GM21619 (cell line): ENCODE data around the gene CBLIF.
"Not testable (repeated sequence)": the region's sequence is repeated elsewhere in the genome, so short reads cannot be mapped to it uniquely, and the experiment has no call there.

Source experiments
- ATAC-seq: cut with Tn5 transposase; IDR thresholded peaks from one replicate; pipeline ENCODE4 v1.9.1; 2021; ENCODE audit not compliant: unreplicated experiment

Gene CBLIF

DNA sequence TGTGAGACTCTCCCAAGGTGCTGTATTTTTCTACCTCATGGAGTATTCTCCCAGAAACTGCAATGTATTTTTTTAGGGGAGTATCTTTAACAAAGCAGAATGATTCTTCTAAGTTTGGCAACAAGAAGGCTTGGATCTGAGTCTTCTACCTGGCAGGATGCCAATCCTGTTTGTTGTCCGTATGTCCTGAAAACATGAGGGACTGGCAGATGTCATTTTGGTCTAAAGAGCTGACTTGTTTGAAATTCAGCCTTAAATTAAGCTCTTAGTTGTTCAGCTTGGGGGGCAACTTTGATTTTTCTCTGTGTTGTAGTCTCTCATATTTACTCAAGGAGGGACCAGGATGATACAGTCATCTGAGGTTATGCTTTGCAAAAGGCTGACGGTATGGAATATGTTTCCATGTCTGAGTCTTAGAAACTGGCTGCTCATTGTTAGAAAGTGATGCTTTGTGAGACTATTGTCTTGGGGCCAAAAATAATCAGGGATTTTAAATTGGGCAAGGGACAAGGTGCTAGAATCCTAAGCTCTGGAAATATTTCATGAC, 44.1 kb downstream of the CBLIF start:
- no peak for ATAC-seq

GRCh38 chr11:59800390-59801025, 44.8 kb downstream of the CBLIF start:
- ATAC-seq, result no peak

- no peak for ATAC-seq
Measured at GRCh38 chr11:59794417-59794816, 50.9 kb downstream of the CBLIF start.

DNA sequence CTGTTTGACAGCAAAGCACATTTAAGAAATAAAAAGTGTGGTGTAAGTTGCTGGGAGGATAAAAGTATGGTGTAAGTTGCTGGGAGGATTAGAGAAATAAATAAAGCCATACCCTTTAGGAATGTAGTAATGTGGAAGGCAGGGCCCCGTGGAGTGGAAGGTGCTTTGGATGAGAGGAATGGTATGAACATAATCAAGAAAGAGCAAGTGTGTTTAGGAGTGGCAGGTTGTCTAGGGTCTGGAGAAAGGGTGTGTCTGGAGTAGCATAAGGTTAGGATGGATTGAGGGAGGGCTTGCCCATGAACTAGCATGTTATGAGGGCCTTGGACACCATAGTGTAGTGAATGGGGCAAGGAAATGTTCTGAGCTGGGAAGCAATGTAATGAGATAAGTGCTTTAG, 52.8 kb downstream of the CBLIF start:
- ATAC-seq, result no peak

DNA sequence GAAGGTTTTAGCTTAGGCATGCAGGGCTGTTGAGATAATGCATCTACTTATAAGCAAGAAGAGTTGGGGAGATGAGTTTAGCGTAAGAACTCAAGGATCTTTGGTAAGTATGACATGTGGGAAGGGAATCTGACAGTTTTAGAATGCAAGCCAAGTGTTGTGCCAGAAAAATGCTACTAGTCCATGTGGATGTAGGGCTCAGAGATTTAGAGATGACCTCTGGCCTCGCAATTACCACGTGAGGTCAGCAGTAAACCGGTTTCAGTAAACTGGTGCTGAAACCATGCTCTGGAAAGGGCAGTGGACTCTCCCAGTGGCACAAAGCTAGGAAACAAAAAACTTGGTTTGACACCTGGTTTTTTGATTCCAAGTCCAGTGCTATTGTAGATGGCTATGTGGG, 53.7 kb downstream of the CBLIF start:
- no peak for ATAC-seq

DNA sequence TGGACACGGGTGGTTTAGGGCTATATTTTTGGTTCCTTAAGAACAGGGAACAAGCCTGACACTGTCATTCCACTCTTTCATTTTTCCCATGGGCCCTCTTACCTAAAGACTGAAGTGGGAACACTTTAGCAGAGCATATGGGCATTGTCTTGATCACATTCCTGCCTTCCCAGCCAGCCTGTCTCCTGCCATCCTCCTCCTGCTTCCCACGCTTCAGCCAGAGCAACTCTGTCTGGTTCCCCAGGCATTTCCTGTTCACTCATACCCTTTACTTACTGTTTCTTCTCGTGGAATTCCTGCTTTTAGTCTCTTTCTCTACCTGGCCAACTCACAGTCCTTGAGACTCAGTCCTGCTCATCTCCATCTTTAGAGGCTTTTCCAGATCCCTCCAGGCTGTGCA, 57.5 kb downstream of the CBLIF start:
- no peak for ATAC-seq

- ATAC-seq, result no peak
Measured at GRCh38 chr11:59787255-59787588, 58.1 kb downstream of the CBLIF start.

- ATAC-seq, result no peak
Measured at GRCh38 chr11:59785818-59786217, 59.5 kb downstream of the CBLIF start.

GRCh38 chr11:59784441-59784840, 60.9 kb downstream of the CBLIF start:
- not testable (repeated sequence) for ATAC-seq

- ATAC-seq, result no peak
Measured at GRCh38 chr11:59783632-59784090, 61.6 kb downstream of the CBLIF start.

GRCh38 chr11:59782080-59782479, 63.2 kb downstream of the CBLIF start:
- ATAC-seq, result no peak

GRCh38 chr11:59779487-59779886, 65.8 kb downstream of the CBLIF start:
- no peak for ATAC-seq
